ENCODE results near the gene CARD14. TPM values are rescaled to one million over a fixed set of nuclear protein-coding genes. Genes with fewer than 3 reads are reported as not detected.
A peak's percentile ranks its signal among the peaks of the same experiment; 100 is the strongest.

Gene CARD14
- total and polyA plus RNA-seq, 2 of the 13 experiments (the other 11 are each of a cell fraction or from before 2014, with no cell fraction given) = 0.11 TPM; not detected in 1

GRCh38 chr17:80220054-80220735 lies 50.4 kb downstream of the CARD14 start, which contains the start of the genes SGSH and SLC26A11 (continued):
- TF ChIP-seq ZFP1 (CRISPR knock-in tag; IDR thresholded peaks at IDR 0.05) (no peak), ZSCAN21 (CRISPR knock-in tag; IDR thresholded peaks at IDR 0.05; ENCODE audit: borderline replicate concordance) (peak; percentile 96), KLF13 (CRISPR knock-in tag; IDR thresholded peaks at IDR 0.05) (peak; percentile 61; the same call in 1 of the 2 replicates), EED (CRISPR knock-in tag; IDR thresholded peaks at IDR 0.05) (no peak; the same call in 1 of the 2 replicates), HOXD1 (CRISPR knock-in tag; IDR thresholded peaks at IDR 0.05) (no peak), ZNF891 (CRISPR knock-in tag; IDR thresholded peaks at IDR 0.05) (peak; percentile 50; the same call in 1 of the 2 replicates), SUZ12 (IDR thresholded peaks at IDR 0.05; ENCODE audit: low read depth, low read length) (no peak), NCOA5 (CRISPR knock-in tag; IDR thresholded peaks at IDR 0.05) (no peak), ATM (IDR thresholded peaks at IDR 0.05; ENCODE audit: borderline replicate concordance) (no peak), ZNF512B (CRISPR knock-in tag; IDR thresholded peaks at IDR 0.05; ENCODE audit: borderline replicate concordance) (no peak), ZNF558 (CRISPR knock-in tag; IDR thresholded peaks at IDR 0.05; ENCODE audit: borderline replicate concordance) (no peak), ZNF205 (CRISPR knock-in tag; IDR thresholded peaks at IDR 0.05) (peak; percentile 66; the same call in 1 of the 2 replicates), ZNF597 (CRISPR knock-in tag; IDR thresholded peaks at IDR 0.05) (no peak), CENPT (CRISPR knock-in tag; IDR thresholded peaks at IDR 0.05; ENCODE audit: low read depth) (no peak), MTA1 (CRISPR knock-in tag; IDR thresholded peaks at IDR 0.05; ENCODE audit: borderline replicate concordance) (peak; percentile 55; the same call in 1 of the 2 replicates), MAFG (CRISPR knock-in tag; IDR thresholded peaks at IDR 0.05) (no peak), SNAPC5 (CRISPR knock-in tag; IDR thresholded peaks at IDR 0.05; ENCODE audit: borderline replicate concordance) (no peak), IKZF5 (CRISPR knock-in tag; IDR thresholded peaks at IDR 0.05) (0 out of 2 replicates have a peak, but pooled peaks have one; percentile 52), KMT2B (CRISPR knock-in tag; IDR thresholded peaks at IDR 0.05) (peak; percentile 38; the same call in 1 of the 2 replicates), RXRA (CRISPR knock-in tag; IDR thresholded peaks at IDR 0.05) (no peak; the same call in 1 of the 2 replicates), ZBTB49 (CRISPR knock-in tag; IDR thresholded peaks at IDR 0.05; ENCODE audit: borderline replicate concordance) (no peak), MTF1 (CRISPR knock-in tag; IDR thresholded peaks at IDR 0.05) (no peak), SIN3A (IDR thresholded peaks at IDR 0.05; ENCODE audit: borderline replicate concordance, low read depth, low read length) (peak; percentile 72; the same call in 1 of the 2 replicates)
